K562 (cell line): ENCODE measurements around the gene MMP24. TPM values are rescaled to one million over a fixed set of nuclear protein-coding genes. Genes with fewer than 3 reads are reported as not detected.

Source experiments
- ASH1L ChIP-seq: fragments of 450-650 bp; IDR thresholded peaks from 2 replicates; pipeline ENCODE4 v1.6.1; 2018; ENCODE audit warnings: borderline replicate concordance, mild to moderate bottlenecking, low read depth; ENCODE audit not compliant: partially characterized antibody
- BCOR ChIP-seq: fragments of 450-650 bp; IDR thresholded peaks from 2 replicates; pipeline ENCODE4 v1.6.1; 2016
- CCNT2 ChIP-seq: IDR thresholded peaks from 2 replicates; pipeline ENCODE4 v1.6.1; 2011; ENCODE audit warnings: borderline replicate concordance, low read depth, mild to moderate bottlenecking, moderate library complexity, mixed read lengths, low read length; ENCODE audit not compliant: insufficient read length; ENCODE audit errors: extremely low read depth
- CREB3L1 ChIP-seq: fragments of 450-650 bp; IDR thresholded peaks from 2 replicates; pipeline ENCODE4 v1.6.1; 2014; ENCODE audit warnings: low read depth, mild to moderate bottlenecking, moderate library complexity, borderline replicate concordance
- ESRRB ChIP-seq: fragments of 250-450 bp; sonication (Bioruptor Pico); IDR thresholded peaks from 2 replicates; pipeline ENCODE4 v1.5.0; 2020; ENCODE audit warnings: mild to moderate bottlenecking, moderate library complexity, borderline replicate concordance
- FOS ChIP-seq: IDR thresholded peaks from 3 replicates; pipeline ENCODE4 v1.6.1; 2011; ENCODE audit not compliant: insufficient read length; ENCODE audit errors: extremely low read depth
- FOXJ2 ChIP-seq: fragments of 200-800 bp; sonication (Bioruptor generic); IDR thresholded peaks from 2 replicates; pipeline ENCODE4 v1.6.1; 2016; ENCODE audit warnings: missing genetic modification characterization, missing compliant biosample characterization
- HSF4 ChIP-seq: fragments of 250-450 bp; sonication (Bioruptor Pico); IDR thresholded peaks from 2 replicates; pipeline ENCODE4 v2.1.2; 2022; ENCODE audit warnings: mild to moderate bottlenecking, moderate library complexity, borderline replicate concordance
- LEF1 ChIP-seq: fragments of 450-650 bp; IDR thresholded peaks from 2 replicates; pipeline ENCODE4 v1.6.1; 2016; ENCODE audit warnings: mild to moderate bottlenecking
- MCM7 ChIP-seq, 2 experiments: fragments of 450-650 bp; IDR thresholded peaks; 2 replicates each; pipeline ENCODE4 v1.6.1; 2016 to 2018
- MYNN ChIP-seq, 2 experiments: sonication (generic); formaldehyde crosslinking in 1 of 2; IDR thresholded peaks; 2 replicates each; pipeline versions ENCODE4 v1.5.0 to v1.6.1; 2016 to 2020; ENCODE audit warnings: antibody characterized with exemption in 1 of 2, missing genetic modification reagents in 1 of 2
- POLR2G ChIP-seq: fragments of 200-400 bp; formaldehyde crosslinking; IDR thresholded peaks from 2 replicates; pipeline ENCODE4 v1.6.1; 2017; ENCODE audit warnings: low read depth, mild to moderate bottlenecking, antibody characterized with exemption, low read length, moderate library complexity
- RBM15 ChIP-seq: fragments of 200-400 bp; formaldehyde crosslinking; IDR thresholded peaks from 2 replicates; pipeline ENCODE4 v1.6.1; 2018; ENCODE audit warnings: mild to moderate bottlenecking, low read length, moderate library complexity; ENCODE audit not compliant: insufficient read depth
- THRAP3 ChIP-seq: fragments of 450-650 bp; IDR thresholded peaks from 2 replicates; pipeline ENCODE4 v1.6.1; 2016; ENCODE audit warnings: mild to moderate bottlenecking, inconsistent platforms, borderline replicate concordance
- XRCC4 ChIP-seq: IDR thresholded peaks from one replicate; pipeline ENCODE4 v1.6.1; 2011; ENCODE audit not compliant: insufficient read depth, insufficient read length; ENCODE audit errors: extremely low read depth
- ZBTB17 ChIP-seq: fragments of 450-650 bp; formaldehyde crosslinking; IDR thresholded peaks from 2 replicates; pipeline ENCODE4 v1.4.0; 2020; ENCODE audit warnings: mild to moderate bottlenecking
- ZNF124 ChIP-seq: sonication (generic); formaldehyde crosslinking; IDR thresholded peaks from 2 replicates; pipeline ENCODE4 v1.8.1; 2022; ENCODE audit warnings: missing genetic modification reagents
- ZNF274 ChIP-seq: IDR thresholded peaks from 2 replicates; pipeline ENCODE4 v1.6.1; 2011; ENCODE audit warnings: low read depth, mild to moderate bottlenecking, low read length, moderate library complexity, borderline replicate concordance
- ZNF311 ChIP-seq: fragments of 250-450 bp; sonication (Bioruptor Pico); IDR thresholded peaks from 2 replicates; pipeline ENCODE4 v1.4.0; 2020; ENCODE audit warnings: mild to moderate bottlenecking, moderate library complexity
- ZNF395 ChIP-seq: fragments of 200-800 bp; sonication (Bioruptor generic); IDR thresholded peaks from 2 replicates; pipeline ENCODE4 v1.6.1; 2017; ENCODE audit warnings: missing genetic modification characterization, missing compliant biosample characterization
- polyA plus RNA-seq, 8 experiments: library from polyadenylated mRNA; depleted of rRNA in 4 of 8; stranded (reverse) in 5 of 8; unstranded in 3 of 8; fragments of >200 nt; fragmentation: Nextera tagmentation in 2 of 8; fragmentation: Illumina TruSeq in 1 of 8; extraction: Ambion mirVana in 2 of 8; extraction: Trizol in 1 of 8; gene quantifications; 2 replicates each; pipeline versions ENCODE4 v1.2.1 to v1.2.3, GENCODE V29; 2011 to 2014; ENCODE audit warnings: inconsistent platforms in 1 of 8, missing spikeins in 1 of 8
- total RNA-seq, 7 experiments: library from RNA; depleted of rRNA in 6 of 7; stranded (reverse); fragments of >200 nt in 6 of 7; fragmentation: Illumina TruSeq in 2 of 7; extraction: Trizol in 2 of 7; gene quantifications; 2 replicates each; pipeline versions ENCODE4 v1.2.1 to v1.2.3, GENCODE V29; 2011 to 2021; ENCODE audit warnings: low replicate concordance in 1 of 7
- TF ChIP-seq, protein P1 (sequence below): fragments of 450-650 bp; IDR thresholded peaks from 2 replicates; pipeline ENCODE4 v1.6.1; 2016; ENCODE audit warnings: low read depth, mild to moderate bottlenecking, moderate library complexity
- TF ChIP-seq, protein P2 (sequence below): fragments of 250-450 bp; sonication (Bioruptor Pico); IDR thresholded peaks from 2 replicates; pipeline ENCODE4 v1.5.0; 2021
- TF ChIP-seq, protein P3 (sequence below), 2 experiments: fragments of 450-650 bp in 1 of 2; sonication (generic) in 1 of 2; formaldehyde crosslinking; conservative IDR thresholded peaks; 2 replicates each; pipeline versions ENCODE4 v1.4.0 to v1.8.1; 2020 to 2022; ENCODE audit warnings: mild to moderate bottlenecking in 1 of 2, missing genetic modification reagents in 1 of 2

MMP24 gene
- total and polyA plus RNA-seq, 9 of the 15 experiments (the other 6 are each of a cell fraction or from before 2014, with no cell fraction given), result 0.03 to 0.07 (median 0.03) TPM; not detected in 6

DNA sequence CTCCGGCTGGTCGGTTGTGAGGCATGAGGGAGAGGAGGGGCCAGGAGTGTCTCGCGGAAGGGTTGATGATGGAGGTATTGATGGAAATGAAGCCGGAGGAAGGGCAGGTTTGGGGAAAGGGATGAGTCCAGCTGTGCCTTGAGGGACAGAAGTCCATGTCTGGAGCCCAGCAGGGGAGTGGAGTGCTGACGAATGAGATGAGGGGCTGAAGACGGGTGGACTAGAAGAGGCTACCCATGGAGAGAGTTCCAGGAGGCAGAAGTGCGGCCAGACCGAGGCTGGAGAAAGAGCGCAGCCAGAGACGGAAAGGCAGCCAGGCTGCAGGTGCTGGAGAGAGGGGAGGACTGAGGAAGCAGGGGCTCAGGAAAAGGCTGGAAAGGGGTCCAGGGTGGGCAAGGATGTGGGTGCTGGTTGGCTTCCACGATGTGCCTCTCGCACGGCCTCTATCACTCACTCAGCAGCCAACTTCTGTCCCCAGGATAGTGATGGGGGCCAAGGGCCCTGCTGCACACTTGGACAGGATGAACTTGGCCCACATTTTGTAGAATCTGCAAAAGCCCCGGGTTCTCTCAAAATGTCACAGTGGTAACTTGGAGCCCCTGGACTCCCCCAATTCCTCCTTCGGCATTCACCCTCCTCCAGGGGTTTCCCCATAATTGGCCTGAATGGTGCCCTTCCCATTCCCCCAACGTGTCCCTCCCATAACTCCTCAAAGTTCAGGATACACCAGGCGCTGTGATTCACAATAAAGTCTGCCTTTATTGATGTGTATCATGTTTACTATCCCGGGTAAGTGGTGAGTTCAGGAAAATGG, 58.7 kb downstream of the MMP24 start (continued):
- TF ChIP-seq MCM7 (IDR thresholded peaks at IDR 0.05), result no peak
- TF ChIP-seq CCNT2, result no peak
- TF ChIP-seq THRAP3, result no peak
- no peak for TF ChIP-seq LEF1
- TF ChIP-seq ESRRB, result no peak
- TF ChIP-seq ZNF274, result no peak
- TF ChIP-seq ZNF395 (CRISPR knock-in tag), result no peak
- TF ChIP-seq RBM15, result no peak
- TF ChIP-seq, protein P1, sequence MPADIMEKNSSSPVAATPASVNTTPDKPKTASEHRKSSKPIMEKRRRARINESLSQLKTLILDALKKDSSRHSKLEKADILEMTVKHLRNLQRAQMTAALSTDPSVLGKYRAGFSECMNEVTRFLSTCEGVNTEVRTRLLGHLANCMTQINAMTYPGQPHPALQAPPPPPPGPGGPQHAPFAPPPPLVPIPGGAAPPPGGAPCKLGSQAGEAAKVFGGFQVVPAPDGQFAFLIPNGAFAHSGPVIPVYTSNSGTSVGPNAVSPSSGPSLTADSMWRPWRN, result no peak
- no peak for TF ChIP-seq FOS
- TF ChIP-seq FOXJ2 (tag), result no peak
- TF ChIP-seq, protein P2, sequence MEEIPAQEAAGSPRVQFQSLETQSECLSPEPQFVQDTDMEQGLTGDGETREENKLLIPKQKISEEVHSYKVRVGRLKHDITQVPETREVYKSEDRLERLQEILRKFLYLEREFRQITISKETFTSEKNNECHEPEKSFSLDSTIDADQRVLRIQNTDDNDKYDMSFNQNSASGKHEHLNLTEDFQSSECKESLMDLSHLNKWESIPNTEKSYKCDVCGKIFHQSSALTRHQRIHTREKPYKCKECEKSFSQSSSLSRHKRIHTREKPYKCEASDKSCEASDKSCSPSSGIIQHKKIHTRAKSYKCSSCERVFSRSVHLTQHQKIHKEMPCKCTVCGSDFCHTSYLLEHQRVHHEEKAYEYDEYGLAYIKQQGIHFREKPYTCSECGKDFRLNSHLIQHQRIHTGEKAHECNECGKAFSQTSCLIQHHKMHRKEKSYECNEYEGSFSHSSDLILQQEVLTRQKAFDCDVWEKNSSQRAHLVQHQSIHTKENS (CRISPR knock-in tag), result no peak
- no peak for TF ChIP-seq POLR2G
- 0 out of 2 replicates have a peak, but pooled peaks have one; percentile 26 for TF ChIP-seq ZBTB17 (CRISPR knock-in tag)
- no peak for TF ChIP-seq ZNF311 (CRISPR knock-in tag)
- TF ChIP-seq, protein P3, sequence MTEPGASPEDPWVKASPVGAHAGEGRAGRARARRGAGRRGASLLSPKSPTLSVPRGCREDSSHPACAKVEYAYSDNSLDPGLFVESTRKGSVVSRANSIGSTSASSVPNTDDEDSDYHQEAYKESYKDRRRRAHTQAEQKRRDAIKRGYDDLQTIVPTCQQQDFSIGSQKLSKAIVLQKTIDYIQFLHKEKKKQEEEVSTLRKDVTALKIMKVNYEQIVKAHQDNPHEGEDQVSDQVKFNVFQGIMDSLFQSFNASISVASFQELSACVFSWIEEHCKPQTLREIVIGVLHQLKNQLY (CRISPR knock-in tag; conservative IDR thresholded peaks at IDR 0.05), result no peak
- TF ChIP-seq ZNF124 (CRISPR knock-in tag), result no peak
- peak; percentile 81; the same call in 1 of the 2 replicates for TF ChIP-seq CREB3L1
- no peak for TF ChIP-seq XRCC4
- TF ChIP-seq ASH1L, result no peak
- TF ChIP-seq MYNN (IDR thresholded peaks at IDR 0.05), result no peak
- no peak for TF ChIP-seq MYNN (CRISPR knock-in tag; IDR thresholded peaks at IDR 0.05)
- TF ChIP-seq HSF4 (CRISPR knock-in tag), result no peak
- 0 out of 2 replicates have a peak, but pooled peaks have one; percentile 2 for TF ChIP-seq BCOR
